HL-60 (cell line): ENCODE data around the gene QRSL1.

ENCODE experiments used
- DNase-seq, 2 experiments: peaks; one replicate each; pipeline ENCODE4 v3.0.0-alpha.2; 2010 to 2020; ENCODE audit warnings: low read depth in 1 of 2, low spot score in 1 of 2
- H3K27ac ChIP-seq: fragments of 250-450 bp; sonication (Bioruptor Pico); replicated peaks from 2 replicates; pipeline ENCODE4 v1.5.1; 2020; ENCODE audit warnings: mild to moderate bottlenecking, moderate library complexity
- H3K27me3 ChIP-seq: fragments of 250-450 bp; sonication (Bioruptor Pico); 2 replicates; pipeline ENCODE4 v1.5.1; 2021; ENCODE audit warnings: mild to moderate bottlenecking, moderate library complexity; ENCODE audit not compliant: insufficient read depth, poor library complexity, severe bottlenecking
- H3K4me3 ChIP-seq: replicated peaks from 2 replicates; pipeline ENCODE4 v1.5.1; 2011; ENCODE audit warnings: mild to moderate bottlenecking, control low read depth, low read length; ENCODE audit not compliant: insufficient read depth
- CTCF ChIP-seq: IDR thresholded peaks from one replicate; pipeline ENCODE4 v1.5.1; 2011; ENCODE audit warnings: low read length, control low read depth, inconsistent platforms; ENCODE audit not compliant: insufficient read depth
- GABPA ChIP-seq: IDR thresholded peaks from 2 replicates; pipeline ENCODE4 v1.6.1; 2012; ENCODE audit warnings: low read depth
- POLR2AphosphoS5 ChIP-seq: IDR thresholded peaks from 2 replicates; pipeline ENCODE4 v1.6.1; 2012; ENCODE audit warnings: low read depth
- REST ChIP-seq: IDR thresholded peaks from 2 replicates; pipeline ENCODE4 v1.6.1; 2012; ENCODE audit warnings: low read depth; ENCODE audit not compliant: insufficient replicate concordance
- SPI1 ChIP-seq: IDR thresholded peaks from 2 replicates; pipeline ENCODE4 v1.6.1; 2012; ENCODE audit warnings: low read depth, mild to moderate bottlenecking, borderline replicate concordance

The QRSL1 gene

GRCh38 chr6:106659859-106660258 is 30.5 kb downstream of the QRSL1 start:
- Histone ChIP-seq H3K27me3 (no peaks in the 10 kb centered on the region), H3K27ac (no peak overlapping the region), H3K4me3 (no peak overlapping the region)
- no peak for DNase-seq
- TF ChIP-seq POLR2AphosphoS5 (no peak), REST (no peak), GABPA (no peak), SPI1 (no peak), CTCF (no peak)

- no peak for TF ChIP-seq REST
- no peak for TF ChIP-seq CTCF
- TF ChIP-seq GABPA = no peak
- TF ChIP-seq POLR2AphosphoS5 = no peak
- TF ChIP-seq SPI1 = no peak
These were observed 33.1 kb downstream of the QRSL1 start for GRCh38 chr6:106662458-106662857.

GRCh38 chr6:106666282-106667021 is 37.1 kb downstream of the QRSL1 start:
- Histone ChIP-seq H3K27ac (no peak overlapping the region), H3K4me3 (no peak overlapping the region), H3K27me3 (no peaks in the 10 kb centered on the region)
- peak in 1 of 2 experiments; percentile 31 for DNase-seq
- TF ChIP-seq GABPA = no peak
- no peak for TF ChIP-seq POLR2AphosphoS5
- TF ChIP-seq CTCF = no peak
- TF ChIP-seq REST = no peak
- no peak for TF ChIP-seq SPI1

More at GRCh38 chr6:106662458-106662857, 33.1 kb downstream of the QRSL1 start:
- no peaks in the 10 kb centered on the region for H3K27me3 ChIP-seq
- no peak for DNase-seq
- no peak overlapping the region for H3K27ac ChIP-seq
- no peak overlapping the region for H3K4me3 ChIP-seq
